GM18870 (cell line): ENCODE results near the gene SNRNP70.

ENCODE experiments used
- ATAC-seq: cut with Tn5 transposase; IDR thresholded peaks from one replicate; pipeline ENCODE4 v1.9.1; 2021; ENCODE audit warnings: moderate library complexity; ENCODE audit not compliant: unreplicated experiment

Gene SNRNP70

DNA sequence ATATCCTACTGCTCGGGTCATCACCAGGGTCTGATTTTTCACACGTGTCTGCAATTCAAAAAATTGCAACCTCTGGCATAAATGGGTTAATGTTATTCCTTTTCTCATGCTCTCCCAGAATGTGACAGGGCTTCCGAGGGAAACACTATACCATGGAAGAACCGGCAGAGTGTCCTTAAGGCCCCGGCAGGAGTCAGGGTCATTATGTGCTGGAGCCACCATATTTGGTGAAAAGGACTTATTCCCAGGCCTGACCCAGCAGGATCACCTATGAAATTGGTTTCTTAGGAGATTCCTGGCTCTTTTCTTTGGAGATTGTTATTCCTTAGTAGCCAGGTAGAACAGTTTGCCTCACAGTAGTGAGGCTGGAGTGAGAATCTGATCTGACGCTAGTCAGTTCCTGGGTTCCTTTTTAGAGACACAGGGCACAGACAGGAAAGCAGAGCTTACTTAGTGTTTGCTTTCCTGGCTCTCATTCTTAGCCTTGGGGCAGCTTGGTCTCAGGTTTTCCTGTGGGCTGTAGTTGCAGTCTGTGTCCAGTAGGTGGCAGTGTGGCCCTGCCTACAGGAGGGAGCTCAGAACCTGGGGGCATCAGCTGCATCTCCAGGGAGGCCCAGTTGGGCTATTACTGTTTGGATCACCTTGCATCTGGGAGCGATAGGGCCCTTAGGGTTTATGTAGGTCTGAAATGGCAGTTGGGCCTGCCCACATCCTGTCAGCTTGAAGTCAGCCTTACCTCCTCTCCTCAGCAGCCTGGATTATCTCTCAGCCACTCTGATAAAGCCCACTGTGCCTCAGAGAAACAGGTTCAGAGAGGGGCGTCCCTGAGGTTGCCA lies 12.4 kb downstream of the SNRNP70 start:
- no peak for ATAC-seq

DNA sequence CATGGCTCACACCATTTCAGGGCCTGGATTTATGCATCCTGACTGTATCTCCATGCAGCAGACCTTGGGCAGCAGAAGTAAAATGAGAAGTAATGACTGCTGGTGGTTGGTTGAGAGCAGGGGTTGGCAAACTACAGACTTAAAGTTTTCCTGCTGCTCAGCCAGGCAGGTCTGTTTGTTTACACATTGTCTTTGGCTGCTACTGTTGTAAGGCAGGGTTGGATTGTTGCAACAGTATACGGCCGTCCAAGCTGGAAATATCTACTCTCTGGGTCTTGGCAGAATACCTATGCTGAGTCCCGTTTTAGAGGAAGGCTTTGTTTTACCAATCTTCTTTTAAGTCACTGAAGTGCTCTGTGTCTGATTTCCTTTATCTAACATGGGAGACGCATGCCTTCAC lies 13.5 kb downstream of the SNRNP70 start:
- ATAC-seq, result no peak

DNA sequence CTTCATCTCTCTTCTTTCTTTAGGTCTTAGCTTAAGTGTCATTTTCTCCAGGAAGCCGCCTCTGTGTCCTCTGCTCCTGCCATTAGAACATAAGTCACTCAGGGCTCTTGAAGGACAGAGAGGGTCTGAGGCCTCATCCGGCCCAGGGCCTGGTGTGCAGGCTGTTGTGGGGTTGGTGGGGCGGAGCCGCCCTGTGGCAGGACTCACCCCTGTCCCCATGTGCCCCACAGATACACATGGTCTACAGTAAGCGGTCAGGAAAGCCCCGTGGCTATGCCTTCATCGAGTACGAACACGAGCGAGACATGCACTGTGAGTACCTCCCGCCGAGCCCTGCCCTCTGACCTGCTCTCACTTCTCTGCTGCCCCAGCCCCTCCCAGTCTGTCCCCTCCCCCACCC lies 15.9 kb downstream of the SNRNP70 start:
- ATAC-seq, result no peak

DNA sequence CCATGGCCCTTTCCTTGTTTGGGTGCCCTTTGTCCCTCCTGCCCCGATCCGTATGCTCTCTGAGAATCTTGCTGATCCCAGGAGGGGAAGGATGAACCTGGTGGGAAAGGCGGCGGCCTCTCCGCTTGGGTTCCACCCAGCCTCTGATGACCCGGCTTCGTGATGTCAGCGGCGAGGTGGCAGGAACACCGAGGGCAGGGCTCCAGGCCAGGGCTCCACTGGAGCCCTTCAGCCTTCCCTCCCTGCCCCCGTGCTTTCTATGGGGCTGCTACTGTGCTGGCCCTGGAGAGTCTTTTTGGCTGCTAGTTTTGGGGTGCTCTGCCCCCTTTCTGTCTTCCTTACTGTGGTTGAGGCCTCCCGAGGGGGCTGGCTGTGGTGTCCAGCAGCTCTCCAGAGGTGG lies 17.1 kb downstream of the SNRNP70 start:
- ATAC-seq, result no peak

DNA sequence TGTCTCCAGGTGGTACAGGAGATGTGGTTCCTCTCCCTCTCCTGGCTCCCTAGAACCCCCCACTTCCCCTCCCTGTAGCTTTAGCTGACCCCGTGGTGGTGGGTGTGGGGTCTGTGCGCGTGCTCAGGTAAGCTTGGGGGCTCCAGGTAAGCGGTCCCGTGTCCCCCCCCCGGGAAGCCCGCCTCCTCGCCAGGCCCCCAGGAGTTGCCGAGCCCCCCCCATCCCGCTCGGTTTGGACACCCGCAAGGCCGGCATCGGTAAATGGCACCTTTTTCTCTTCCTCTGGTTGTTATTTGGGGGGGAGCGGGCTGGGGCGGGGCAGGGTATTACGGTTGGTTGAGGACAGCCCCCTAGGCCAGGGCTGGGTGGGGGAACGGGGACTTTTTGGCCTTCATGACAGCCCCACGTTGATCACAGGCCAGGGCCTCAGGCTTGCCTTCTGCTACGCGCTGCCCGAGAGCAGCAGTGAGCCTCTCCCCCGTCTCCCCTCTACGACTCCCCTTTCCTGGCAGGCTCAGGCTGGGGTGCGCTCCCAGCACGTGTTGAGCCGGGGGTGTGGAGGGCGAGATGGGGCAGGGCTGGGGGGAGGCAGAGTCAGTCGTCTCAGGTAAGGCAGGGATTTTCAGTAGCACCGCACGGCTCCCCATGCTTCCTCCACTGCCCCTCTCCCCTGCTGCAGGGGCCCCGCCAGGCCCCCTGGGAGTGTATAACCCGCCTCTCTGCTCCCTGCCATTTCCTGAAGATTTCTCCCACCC lies 18.3 kb downstream of the SNRNP70 start:
- no peak for ATAC-seq

DNA sequence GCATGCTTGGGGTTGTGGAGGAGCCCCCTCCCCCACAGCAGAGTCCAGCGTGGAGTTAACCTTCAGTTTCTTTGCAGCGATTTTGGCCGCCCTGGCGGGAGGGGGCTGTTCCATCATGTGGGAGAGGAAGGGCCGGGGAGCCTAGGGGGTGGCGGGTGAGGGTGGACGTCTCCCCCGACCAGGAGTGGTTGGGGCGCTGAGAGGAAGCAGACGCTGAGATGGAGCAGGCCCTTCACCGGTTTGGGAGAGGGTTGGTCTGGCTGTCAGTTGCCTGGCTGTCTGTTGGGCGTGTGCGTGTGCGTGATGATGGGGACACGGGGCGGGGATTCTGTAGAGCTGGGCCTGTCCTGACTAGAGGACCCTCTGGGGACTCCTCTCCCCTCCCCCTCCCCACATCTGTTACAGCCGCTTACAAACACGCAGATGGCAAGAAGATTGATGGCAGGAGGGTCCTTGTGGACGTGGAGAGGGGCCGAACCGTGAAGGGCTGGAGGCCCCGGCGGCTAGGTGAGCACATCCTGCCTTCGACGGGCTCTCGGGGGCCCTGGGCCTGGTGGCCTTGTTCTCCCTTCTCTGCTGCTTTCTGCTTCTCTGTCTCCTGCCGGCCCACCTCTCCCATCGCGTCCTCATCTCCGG lies 19.1 kb downstream of the SNRNP70 start:
- no peak for ATAC-seq

DNA sequence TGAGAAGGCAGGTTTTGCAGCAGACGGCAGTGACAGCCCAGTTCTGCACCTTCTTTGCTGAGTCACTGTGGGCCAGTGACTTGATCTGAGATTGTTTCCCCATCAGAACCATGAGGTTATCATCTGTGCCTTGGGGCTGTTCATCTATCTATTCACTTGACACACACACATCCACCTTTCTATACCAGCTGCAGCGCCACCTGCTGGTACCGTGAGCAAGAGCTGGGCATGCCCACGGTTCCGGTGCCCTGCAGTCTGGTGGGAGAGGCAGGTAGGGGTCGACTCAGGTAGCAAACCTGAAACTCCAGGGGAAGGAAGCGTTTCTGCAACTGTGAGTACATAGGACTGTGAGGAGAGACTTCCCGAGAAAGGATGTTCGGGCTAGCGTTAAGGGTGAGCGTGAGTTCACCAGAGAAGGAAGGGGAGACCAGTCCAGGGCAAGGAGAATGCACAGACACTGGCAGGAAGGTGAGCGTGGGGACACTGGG lies 21.4 kb downstream of the SNRNP70 start:
- ATAC-seq, result no peak

DNA sequence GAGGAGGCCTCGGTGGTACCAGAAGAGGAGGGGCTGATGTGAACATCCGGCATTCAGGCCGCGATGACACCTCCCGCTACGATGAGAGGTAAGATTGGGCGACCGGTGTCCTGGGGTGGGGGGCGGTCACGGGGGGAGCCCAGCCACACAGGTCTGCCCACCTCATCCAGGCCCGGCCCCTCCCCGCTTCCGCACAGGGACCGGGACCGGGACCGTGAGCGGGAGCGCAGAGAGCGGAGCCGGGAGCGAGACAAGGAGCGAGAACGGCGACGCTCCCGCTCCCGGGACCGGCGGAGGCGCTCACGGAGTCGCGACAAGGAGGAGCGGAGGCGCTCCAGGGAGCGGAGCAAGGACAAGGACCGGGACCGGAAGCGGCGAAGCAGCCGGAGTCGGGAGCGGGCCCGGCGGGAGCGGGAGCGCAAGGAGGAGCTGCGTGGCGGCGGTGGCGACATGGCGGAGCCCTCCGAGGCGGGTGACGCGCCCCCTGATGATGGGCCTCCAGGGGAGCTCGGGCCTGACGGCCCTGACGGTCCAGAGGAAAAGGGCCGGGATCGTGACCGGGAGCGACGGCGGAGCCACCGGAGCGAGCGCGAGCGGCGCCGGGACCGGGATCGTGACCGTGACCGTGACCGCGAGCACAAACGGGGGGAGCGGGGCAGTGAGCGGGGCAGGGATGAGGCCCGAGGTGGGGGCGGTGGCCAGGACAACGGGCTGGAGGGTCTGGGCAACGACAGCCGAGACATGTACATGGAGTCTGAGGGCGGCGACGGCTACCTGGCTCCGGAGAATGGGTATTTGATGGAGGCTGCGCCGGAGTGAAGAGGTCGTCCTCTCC lies 22.6 kb downstream of the SNRNP70 start:
- no peak for ATAC-seq

DNA sequence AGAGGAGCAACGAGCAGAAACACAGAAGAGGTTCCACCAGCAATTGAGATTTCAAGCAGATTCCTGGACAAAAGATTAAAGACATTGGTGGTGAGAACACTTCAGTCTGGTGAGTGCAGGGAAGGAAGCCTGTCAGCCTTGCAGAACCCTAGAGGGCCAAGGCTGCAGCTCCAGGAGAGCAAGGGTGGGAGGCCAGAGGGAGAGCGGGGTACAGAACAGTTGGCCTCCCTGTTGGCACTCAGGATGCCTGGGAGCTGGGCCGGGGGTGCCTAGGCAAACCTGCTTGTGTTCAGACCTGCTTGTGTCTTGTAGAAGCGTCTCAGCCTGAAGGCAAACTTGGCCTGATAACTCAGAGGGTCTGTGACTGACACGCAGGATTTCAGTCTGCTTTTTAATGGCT lies 23.8 kb downstream of the SNRNP70 start:
- ATAC-seq, result no peak

DNA sequence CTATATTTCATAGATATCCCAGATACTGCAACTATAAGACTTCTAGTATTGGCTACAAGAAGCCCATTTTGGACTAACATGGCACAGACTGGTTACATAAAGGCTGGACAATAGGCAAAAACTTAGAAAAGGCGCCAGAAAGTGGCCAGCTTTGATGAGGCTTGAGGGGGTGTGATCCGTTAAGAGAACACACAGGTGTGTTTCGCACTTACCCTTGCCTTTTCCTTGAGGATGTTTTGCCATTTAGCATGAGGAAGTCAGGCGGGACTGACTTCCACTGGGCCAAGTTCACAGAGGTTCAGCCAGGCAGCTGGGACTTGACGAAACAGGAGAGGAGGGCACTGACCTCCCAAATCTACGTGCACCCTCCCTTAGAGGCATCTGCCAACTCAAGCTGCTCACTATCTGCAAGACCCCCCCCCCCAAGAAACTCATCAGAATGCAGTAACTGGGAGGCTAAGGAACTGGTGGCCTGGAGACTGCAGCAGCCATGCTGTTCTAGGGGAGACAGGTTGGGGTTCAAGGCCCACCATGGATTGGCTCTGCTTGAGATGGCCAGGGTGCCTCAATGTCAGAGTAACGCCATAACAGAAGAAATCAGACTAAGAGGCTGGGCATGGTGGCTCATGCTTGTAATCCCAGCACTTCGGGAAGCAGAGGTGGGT lies 24.4 kb downstream of the SNRNP70 start:
- ATAC-seq, result no peak

DNA sequence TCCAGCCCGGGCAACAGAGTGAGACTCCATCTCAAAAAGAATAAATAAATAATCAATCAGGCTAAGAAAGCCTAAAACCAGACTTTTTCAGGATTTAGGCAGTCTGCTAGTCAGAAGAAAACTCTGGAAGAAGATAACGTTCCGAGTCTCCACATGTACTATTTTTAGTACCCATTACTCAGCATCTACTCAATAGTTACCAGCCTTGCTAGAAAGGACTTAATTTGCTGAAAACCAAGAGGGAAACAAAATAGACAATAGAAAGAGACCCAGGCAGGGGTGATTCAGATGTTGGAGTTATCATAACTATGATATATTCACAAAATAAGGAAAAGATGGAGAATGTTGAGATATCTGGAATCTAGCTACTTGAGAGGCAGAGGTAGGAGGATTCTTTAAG lies 25.3 kb downstream of the SNRNP70 start:
- no peak for ATAC-seq

DNA sequence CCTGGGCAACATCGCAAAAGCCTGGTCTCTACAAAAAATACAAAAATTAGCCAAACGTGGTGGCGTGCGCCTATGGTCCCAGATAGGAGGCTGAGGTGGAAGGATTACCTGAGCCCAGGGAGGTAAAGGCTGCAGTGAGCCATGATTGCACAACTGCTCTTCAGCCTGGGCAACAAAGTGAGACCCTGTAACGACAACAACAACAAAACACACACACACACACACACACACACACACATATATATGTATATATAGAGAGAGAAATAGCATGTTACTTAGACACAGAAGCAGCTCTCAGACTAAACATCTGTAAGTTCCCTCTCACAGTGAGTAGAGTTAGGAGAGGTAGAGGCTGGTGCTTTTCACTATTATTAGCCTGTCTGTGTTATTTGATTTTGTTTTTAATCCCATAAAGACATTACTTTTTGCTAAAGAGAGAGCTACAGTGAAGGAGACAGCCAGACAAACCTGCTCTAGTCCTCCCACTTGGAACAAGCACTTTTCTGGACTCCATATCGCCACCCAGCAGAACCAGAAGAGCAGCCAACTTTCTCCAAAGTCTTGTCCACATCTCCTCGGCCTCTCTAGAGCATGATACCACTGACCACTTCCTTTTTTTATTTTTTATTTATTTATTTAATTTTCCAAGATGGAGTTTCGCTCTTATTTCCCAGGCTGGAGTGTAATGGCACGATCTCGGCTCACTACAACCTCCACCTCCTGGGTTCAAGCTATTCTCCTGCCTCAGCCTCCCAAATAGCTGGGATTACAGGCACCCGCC lies 26.2 kb downstream of the SNRNP70 start:
- no peak for ATAC-seq

DNA sequence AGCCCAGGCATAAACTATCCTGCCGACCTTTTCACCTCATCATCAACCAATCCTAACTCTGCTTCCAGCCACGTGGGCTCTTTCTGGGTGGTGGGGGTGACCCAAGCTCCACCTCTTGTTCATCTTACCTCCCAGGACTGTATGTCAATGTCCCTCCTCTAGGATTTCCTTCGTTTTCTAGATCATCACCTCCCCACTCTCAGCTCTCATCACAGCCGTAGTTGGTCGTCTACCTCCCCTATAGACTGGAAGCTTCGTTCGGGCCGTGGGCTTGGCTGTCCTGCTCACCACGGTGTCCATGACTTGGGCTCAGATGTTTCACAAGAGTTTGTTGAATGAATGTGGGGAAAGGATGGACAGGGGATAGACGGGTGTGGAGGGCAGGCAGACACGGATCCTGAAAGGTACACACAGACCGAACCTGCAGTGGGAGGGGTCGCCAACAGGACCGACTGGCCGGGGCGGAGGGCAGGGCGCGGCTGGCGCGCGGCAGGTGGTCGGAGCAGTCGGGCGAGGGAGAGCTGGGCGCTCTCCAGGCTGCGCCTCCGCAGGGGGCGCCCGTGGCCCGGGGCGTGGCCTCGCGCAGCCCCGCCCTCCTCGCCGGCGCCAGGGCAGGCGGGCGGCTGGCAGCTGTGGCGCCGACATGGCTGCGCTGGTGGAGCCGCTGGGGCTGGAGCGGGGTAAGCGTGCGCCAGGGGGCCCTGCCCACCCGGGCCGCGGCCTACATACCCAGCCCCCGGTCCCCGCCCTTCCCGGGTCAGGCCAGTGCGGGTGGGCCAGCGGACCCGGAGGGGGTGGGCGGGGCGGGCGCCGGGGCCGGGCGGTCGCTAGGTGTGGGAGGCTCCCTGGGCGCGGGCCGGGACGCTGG lies 28.7 kb downstream of the SNRNP70 start, which contains the start of gene LIN7B:
Gene LIN7B, plus strand, starts transcription at position 609 of the 868 bp plus-strand sequence. Its CDS starts 35 bp downstream, at position 644.
- no peak for ATAC-seq

DNA sequence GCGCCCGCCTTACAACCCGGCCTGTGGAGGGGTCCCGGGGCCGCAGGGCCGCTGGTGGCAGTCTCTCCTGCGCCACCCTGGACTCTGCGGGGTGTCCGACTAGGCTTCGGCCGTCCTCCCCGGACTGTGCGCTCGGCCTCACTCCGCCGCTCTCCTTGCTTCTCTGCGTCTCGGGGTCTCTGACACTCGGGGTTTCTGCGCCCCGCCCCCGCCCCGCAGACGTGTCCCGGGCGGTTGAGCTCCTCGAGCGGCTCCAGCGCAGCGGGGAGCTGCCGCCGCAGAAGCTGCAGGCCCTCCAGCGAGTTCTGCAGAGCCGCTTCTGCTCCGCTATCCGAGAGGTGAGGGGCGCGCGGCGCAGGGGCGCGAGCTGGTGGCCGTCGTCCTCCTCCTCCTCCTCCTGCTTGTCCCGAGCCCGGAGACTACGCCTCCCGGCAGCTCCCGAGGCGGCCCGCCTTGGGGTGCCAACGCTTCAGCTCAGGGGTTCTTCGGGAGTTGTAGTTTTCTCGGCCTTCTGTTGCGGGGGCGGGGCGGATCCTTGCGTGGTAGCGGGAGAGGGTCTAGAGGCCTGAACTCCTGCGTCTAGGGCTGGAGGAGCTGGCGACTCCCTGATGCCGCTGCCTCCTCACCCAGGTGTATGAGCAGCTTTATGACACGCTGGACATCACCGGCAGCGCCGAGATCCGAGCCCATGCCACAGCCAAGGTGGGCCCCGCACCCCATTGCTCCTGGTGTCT lies 29.5 kb downstream of the SNRNP70 start:
- no peak for ATAC-seq

DNA sequence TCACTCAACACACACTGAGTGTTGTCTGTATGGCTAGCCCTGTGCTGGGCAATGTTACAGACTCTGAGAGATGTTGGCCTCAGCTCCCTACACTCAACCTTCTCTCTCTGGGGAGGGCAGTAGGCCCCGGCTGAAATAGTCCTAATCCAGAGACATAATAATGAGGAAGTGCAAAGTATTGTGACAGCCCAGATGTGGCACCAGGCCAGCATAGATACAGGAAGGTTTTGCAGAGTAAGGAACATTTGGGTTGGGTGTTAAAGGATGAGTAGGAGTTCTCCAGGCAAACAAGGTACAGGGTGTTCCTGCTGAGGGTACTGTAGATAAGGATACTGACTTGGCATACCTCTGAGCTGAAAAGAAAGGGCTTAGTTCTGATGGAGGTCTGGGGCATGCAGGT lies 31.3 kb downstream of the SNRNP70 start:
- no peak for ATAC-seq

DNA sequence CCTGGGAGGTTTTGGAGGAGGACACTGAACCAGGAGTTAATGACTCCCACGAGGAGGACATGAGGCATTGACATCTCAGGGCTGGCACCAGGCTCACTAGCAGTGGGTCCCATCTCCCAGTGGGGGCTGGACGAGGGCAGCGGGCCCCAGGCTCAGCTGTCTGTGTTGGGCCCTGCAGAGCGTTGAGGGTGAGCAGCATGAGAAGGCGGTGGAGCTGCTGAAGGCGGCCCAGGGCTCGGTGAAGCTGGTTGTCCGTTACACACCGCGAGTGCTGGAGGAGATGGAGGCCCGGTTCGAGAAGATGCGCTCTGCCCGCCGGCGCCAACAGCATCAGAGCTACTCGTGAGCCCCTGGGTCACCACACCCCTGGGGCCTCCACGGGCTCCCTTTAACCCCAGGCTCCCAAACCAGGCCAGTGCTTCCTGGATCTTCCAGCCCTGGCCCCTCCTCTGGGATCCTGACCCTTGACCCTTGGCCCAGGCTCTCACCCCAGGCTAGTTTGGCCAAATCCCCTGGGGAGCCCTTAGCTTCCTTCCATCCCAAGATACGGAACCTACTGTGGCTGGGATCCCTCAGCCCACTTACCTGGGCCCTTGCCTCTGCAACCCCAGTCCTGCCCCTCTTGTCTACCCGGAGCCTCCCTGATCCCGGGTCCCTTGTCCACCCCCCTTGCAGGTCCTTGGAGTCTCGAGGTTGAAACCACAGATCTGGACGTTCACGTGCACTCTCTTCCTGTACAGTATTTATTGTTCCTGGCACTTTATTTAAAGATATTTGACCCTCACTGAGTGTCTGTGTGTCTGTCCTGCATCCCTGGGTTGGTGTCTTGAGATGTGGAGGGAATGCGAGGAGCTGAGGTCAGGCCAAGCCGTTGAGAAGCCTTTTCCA lies 32.7 kb downstream of the SNRNP70 start:
- ATAC-seq, result no peak
